HCT116 (cell line): ENCODE data around the gene SIPA1L3.
A peak's percentile ranks its signal among the peaks of the same experiment; 100 is the strongest.

Experiments used
- CBX3 ChIP-seq: IDR thresholded peaks from 2 replicates; pipeline ENCODE4 v1.6.1; 2012; ENCODE audit warnings: low read depth
- CEBPB ChIP-seq: IDR thresholded peaks from 2 replicates; pipeline ENCODE4 v1.6.1; 2012; ENCODE audit warnings: low read depth
- EGR1 ChIP-seq: IDR thresholded peaks from 2 replicates; pipeline ENCODE4 v1.6.1; 2012; ENCODE audit warnings: low read depth
- EZH2 ChIP-seq: fragments of 200-600 bp; sonication (generic); IDR thresholded peaks from 2 replicates; pipeline ENCODE4 v1.6.1; 2017; ENCODE audit warnings: antibody characterized with exemption, mixed run types
- JUND ChIP-seq: IDR thresholded peaks from 2 replicates; pipeline ENCODE4 v1.6.1; 2012
- POLR2A ChIP-seq: IDR thresholded peaks from 2 replicates; pipeline ENCODE4 v1.7.0; 2011; ENCODE audit warnings: borderline replicate concordance; ENCODE audit not compliant: insufficient read depth, insufficient read length; ENCODE audit errors: extremely low read depth
- SP1 ChIP-seq: IDR thresholded peaks from 2 replicates; pipeline ENCODE4 v1.6.1; 2012; ENCODE audit warnings: low read depth
- YY1 ChIP-seq: IDR thresholded peaks from 2 replicates; pipeline ENCODE4 v1.6.1; 2011; ENCODE audit warnings: low read length, low read depth, moderate library complexity, mild to moderate bottlenecking; ENCODE audit not compliant: insufficient replicate concordance; ENCODE audit errors: extremely low read depth
- TF ChIP-seq, protein P1 (sequence below), 3 experiments: fragments of 200-600 bp in 1 of 3; sonication (generic) in 1 of 3; IDR thresholded peaks in 2 of 3; conservative IDR thresholded peaks in 1 of 3; 2 replicates each; pipeline ENCODE4 v1.5.1; 2012 to 2017; ENCODE audit warnings: low read depth in 2 of 3, low read length in 2 of 3, antibody characterized with exemption in 1 of 3, borderline replicate concordance in 1 of 3, control low read depth in 1 of 3, mild to moderate bottlenecking in 1 of 3, mixed read lengths in 1 of 3, mixed run types in 1 of 3, moderate library complexity in 1 of 3; ENCODE audit not compliant: insufficient read depth in 1 of 3
- TF ChIP-seq, protein P2 (sequence below): IDR thresholded peaks from 2 replicates; pipeline ENCODE4 v1.6.1; 2011; ENCODE audit warnings: mild to moderate bottlenecking, low read length, moderate library complexity; ENCODE audit not compliant: insufficient replicate concordance; ENCODE audit errors: extremely low read depth

DNA sequence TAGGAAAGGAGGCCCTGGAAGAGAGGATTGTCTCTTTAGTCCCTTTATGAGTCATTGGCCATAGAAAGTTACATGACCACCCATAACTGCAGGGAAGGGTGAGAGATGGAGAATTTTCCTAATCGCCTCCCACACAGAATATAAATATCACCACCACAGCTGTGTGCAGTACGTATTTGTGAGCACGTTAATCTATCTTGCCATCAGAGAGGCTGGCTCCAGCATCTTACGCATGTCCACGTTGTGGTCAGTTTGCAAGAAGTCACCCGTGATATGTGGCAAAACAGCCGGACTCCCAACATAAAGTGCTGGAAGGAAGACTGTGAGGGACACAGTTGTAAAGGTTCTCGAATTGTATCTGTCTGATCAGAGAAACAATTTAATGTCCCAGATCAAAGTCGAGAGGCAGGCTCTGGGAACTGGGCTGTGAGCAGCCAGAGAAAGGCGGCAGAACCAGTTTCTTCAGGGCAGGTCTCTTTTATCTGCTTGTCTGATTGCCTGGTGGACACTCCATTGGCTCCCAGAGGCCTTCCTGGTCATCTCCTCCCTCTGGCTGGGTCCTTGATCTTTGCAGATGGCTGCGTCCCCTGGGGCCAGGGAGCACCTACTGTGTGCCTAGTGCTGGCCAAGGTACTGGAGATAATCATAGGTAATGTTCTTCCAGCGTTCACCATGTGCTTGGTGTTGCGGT, 74.9 kb downstream of the SIPA1L3 start:
- TF ChIP-seq EGR1 (no peak), SP1 (0 out of 2 replicates have a peak, but pooled peaks have one; percentile 33), JUND (no peak), CBX3 (0 out of 2 replicates have a peak, but pooled peaks have one; percentile 25), POLR2A (no peak), YY1 (no peak), EZH2 (no peak), CEBPB (no peak)
- TF ChIP-seq, protein P1, sequence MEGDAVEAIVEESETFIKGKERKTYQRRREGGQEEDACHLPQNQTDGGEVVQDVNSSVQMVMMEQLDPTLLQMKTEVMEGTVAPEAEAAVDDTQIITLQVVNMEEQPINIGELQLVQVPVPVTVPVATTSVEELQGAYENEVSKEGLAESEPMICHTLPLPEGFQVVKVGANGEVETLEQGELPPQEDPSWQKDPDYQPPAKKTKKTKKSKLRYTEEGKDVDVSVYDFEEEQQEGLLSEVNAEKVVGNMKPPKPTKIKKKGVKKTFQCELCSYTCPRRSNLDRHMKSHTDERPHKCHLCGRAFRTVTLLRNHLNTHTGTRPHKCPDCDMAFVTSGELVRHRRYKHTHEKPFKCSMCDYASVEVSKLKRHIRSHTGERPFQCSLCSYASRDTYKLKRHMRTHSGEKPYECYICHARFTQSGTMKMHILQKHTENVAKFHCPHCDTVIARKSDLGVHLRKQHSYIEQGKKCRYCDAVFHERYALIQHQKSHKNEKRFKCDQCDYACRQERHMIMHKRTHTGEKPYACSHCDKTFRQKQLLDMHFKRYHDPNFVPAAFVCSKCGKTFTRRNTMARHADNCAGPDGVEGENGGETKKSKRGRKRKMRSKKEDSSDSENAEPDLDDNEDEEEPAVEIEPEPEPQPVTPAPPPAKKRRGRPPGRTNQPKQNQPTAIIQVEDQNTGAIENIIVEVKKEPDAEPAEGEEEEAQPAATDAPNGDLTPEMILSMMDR (IDR thresholded peaks at IDR 0.05 in 2 of 3, conservative IDR thresholded peaks at IDR 0.05 in 1 of 3; ENCODE audit: borderline replicate concordance in 1 of 3, insufficient read depth in 1 of 3, low read depth in 2 of 3, low read length in 2 of 3) = no peak
- TF ChIP-seq, protein P2, sequence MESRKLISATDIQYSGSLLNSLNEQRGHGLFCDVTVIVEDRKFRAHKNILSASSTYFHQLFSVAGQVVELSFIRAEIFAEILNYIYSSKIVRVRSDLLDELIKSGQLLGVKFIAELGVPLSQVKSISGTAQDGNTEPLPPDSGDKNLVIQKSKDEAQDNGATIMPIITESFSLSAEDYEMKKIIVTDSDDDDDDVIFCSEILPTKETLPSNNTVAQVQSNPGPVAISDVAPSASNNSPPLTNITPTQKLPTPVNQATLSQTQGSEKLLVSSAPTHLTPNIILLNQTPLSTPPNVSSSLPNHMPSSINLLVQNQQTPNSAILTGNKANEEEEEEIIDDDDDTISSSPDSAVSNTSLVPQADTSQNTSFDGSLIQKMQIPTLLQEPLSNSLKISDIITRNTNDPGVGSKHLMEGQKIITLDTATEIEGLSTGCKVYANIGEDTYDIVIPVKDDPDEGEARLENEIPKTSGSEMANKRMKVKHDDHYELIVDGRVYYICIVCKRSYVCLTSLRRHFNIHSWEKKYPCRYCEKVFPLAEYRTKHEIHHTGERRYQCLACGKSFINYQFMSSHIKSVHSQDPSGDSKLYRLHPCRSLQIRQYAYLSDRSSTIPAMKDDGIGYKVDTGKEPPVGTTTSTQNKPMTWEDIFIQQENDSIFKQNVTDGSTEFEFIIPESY = no peak
